Endometrium (tissue), 2 donors: ENCODE measurements around the gene RASGEF1B.
"Not testable (repeated sequence)": the region's sequence is repeated elsewhere in the genome, so short reads cannot be mapped to it uniquely, and the experiment has no call there.

ENCODE experiments used
- FAIRE-seq: peaks from 2 replicates; lab custom pipeline; 2012; peaks lifted over from hg19 to GRCh38; lab: Jason Lieb, UNC
- donor health status: control.
- donor health status: control.

RASGEF1B gene

DNA sequence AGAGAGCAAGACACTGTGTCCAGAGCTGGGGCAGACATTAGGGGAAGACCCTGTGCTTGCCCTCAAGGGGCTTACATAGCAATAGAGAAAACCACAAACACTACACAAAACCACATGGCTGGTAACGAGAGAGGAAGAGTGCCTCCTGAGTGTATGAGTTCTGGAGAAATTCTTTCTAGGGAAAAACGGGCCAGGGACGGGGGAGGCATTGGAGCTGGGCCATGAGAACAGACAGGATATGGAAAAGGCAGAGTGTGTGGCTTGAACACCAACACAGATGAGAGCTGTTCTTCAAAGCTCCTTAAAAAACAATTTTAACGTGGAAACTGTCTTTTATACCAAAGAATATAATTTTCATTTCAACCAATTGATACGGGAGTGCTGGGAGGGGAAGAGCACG, 42.7 kb downstream of the RASGEF1B start:
- FAIRE-seq = no peak

DNA sequence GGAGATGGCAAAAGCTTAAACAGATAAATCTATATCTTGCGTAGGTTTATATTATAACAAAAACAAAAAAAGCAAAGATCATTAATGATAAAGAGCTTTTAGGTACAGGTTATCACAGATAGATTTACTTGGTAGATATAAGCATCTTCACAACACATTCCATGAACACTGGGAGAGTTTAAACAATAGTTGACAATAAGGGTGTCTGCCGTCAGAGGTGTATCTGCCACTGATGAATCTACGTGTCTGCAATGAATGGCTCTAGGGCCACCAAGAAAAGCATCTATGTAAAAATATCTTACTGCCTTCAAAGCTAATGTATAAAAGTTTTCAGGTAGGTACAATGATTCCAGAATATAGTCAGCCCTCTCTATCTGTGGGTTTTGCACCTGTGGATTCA, 43.7 kb downstream of the RASGEF1B start:
- no peak for FAIRE-seq

DNA sequence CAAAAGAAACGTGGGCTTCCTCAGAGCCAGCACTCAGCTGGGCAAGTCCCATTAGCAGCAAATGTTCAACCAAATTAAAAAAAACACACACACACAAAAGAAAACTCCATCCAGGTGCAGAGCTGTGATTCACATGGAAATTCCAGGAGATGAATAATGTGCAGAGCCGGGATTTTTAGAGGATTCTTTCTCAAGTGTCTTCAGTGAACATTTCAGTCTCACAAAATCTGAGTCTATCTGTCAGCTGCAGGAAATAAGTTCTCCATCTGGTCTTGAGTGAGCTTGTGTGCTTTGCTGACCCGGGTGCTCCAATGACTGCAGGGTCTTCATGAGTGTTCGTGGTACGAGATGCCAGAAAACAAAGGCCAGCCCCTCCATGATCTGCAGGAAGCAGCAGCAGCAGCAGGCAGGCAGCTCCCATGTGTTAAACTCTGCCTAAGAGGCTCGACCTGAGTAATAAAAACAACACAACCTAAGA, 44.3 kb downstream of the RASGEF1B start:
- no peak for FAIRE-seq

- FAIRE-seq = no peak
These were observed 44.9 kb downstream of the RASGEF1B start for GRCh38 chr4:81426770-81427289.

- FAIRE-seq = no peak
These were observed 46.6 kb downstream of the RASGEF1B start for GRCh38 chr4:81424816-81425755.

DNA sequence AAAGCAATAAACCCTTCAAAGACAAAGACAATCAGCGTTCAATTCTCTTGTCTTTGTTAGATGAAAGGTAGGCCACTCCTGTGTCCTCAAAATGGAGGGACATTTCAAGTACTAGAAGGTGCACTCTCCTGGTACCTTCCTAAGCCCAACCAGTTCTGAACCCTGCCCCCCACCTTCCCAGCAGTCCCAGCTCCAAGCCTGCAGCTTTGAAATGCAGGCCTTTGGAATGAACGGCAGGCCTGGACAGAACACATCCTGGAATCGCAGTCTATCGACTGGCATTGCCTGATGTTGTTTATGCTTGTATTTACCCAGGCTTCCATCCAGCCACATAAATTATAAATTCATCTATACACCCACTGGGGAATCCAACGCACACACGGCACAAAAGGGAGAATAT, 47.4 kb downstream of the RASGEF1B start:
- FAIRE-seq = no peak

GRCh38 chr4:81422595-81422994, 49.1 kb downstream of the RASGEF1B start:
- no peak for FAIRE-seq

GRCh38 chr4:81421346-81422218, 50.1 kb downstream of the RASGEF1B start:
- FAIRE-seq = no peak

- no peak for FAIRE-seq
These were observed 53.1 kb downstream of the RASGEF1B start for GRCh38 chr4:81418572-81418971.

GRCh38 chr4:81412946-81413495, 58.7 kb downstream of the RASGEF1B start:
- no peak for FAIRE-seq

GRCh38 chr4:81410680-81411079, 61.0 kb downstream of the RASGEF1B start:
- FAIRE-seq = no peak

- no peak for FAIRE-seq
These were observed 61.9 kb downstream of the RASGEF1B start for GRCh38 chr4:81409836-81410235.

DNA sequence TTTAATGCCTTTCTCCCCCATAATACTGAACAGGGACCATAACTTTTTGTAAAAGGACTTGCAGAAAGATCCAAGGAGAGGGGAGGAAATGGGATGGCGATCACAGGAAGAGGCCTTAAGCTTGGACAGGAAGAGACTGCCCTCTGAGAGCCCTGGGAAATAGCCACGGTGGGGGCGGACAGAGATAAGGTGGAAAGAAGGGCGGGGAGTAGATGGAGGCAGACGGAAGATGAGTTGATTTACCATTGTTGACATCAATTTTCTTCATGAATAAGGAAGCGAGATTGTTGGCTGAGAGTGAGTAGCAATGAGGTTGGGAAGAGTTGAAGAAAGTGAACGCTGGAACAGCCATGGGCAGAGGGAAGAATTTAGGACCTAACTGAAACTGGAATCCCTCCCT, 63.4 kb downstream of the RASGEF1B start:
- no peak for FAIRE-seq

DNA sequence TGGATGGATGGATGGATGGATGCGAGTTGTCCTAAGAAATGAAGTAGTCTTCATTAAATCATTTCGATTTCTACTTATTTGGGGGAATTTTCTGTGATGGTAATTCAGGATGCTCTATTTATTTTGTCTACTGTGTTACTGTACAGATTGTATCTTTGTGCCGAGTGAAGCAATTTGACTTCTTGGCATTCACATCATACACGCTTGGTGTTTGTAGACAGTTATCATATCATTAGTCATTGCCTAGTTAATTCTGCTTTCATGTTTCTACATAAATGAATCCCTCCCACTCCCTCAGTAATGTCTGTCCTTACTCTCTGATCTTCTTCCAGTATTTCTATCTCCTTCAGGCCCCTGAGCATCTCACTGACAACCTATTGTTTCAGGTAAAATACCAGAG, 64.0 kb downstream of the RASGEF1B start:
- FAIRE-seq = no peak

DNA sequence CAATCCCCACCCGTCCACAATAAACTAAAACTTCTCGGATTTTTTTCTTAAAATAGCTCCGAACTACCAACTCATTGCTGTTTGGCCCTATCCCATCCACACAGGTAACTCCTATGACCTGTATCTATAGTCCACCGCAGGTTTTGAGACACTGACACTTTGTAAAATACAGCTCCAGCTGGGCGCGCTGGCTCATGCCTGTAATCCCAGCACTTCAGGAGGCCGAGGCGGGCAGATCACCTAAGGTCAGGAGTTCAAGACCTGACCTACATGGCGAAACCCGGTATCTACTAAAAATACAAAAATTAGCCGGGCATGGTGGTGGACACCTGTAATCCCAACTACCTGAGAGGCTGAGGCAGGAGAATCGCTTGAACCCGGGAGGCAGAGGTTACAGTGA, 65.2 kb downstream of the RASGEF1B start:
- not testable (repeated sequence) for FAIRE-seq

DNA sequence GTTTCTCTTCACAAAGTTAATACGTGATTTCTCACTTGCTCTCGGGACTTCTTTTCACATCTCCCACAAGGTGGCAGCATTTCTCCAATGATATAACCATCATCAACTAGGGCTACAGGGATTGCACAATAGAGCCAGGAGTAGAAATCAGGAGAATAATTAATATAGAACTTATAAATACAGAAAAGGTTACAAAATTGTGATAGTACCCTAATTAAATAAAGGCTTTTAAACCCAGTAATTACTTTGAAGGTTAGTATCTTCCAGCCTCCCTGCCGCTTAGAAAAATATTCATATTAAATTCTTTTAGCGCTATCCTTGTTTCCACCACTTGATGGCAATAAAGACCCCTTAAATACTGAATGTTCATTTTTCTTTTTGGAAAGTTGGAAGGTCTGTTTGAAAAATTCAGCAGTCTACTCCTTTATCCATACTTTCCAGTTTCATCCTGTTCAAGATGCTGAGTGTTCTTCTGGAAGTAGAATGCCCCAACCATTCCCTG, 65.8 kb downstream of the RASGEF1B start:
- peak; percentile 93 for FAIRE-seq

DNA sequence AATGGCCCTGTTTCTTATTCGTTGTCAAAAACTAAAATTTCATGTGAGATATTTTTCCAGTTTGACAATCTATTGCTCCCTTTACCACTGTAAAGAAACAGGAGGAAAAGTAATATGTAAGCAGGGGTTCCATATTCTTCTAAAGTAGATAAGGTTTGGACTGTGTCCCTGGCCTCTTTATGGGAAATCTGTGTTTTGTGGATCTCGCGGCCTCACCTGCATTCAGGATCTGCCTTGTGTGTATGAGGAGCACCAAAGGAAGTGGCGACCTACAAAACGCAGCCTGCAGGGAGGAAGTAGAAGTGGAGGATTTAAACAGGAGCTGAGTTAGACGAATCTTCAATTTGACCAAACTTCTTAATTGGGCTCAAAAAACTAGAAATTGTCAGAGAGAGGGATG, 67.0 kb downstream of the RASGEF1B start:
- FAIRE-seq = no peak

GRCh38 chr4:81404294-81404693, 67.4 kb downstream of the RASGEF1B start:
- FAIRE-seq = no peak

- FAIRE-seq = no peak
These were observed 72.2 kb downstream of the RASGEF1B start for GRCh38 chr4:81399306-81400086.

DNA sequence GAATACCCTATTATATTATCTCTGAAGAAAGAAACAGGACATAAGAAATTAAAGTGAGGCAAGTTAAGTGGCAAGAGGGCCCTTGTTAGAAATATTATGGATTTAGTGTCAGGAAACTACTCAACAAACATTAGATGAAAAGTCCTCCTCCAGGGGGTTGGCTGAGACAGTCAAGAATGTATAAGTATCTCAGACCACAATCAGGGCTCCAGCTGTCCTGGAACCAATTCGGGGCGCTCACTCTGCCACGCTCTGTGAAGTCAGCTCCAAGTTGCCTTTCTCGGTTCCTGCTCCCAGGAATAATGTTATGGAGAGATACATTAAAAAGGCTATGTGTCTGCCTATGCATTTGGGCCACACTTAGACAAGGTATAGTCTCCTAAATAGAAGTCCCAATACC, 73.3 kb downstream of the RASGEF1B start:
- no peak for FAIRE-seq

GRCh38 chr4:81397635-81398034, 74.1 kb downstream of the RASGEF1B start:
- FAIRE-seq = no peak
